Adipocyte (in vitro differentiated cells): ENCODE measurements around the gene TLDC2.
"Not testable (repeated sequence)": the region's sequence is repeated elsewhere in the genome, so short reads cannot be mapped to it uniquely, and the experiment has no call there.

Experiments used
- DNase-seq: peaks from one replicate; pipeline ENCODE4 v3.0.0-alpha.2; 2015; ENCODE audit warnings: low read depth
- H3K27me3 ChIP-seq: replicated peaks from 2 replicates; pipeline ENCODE4 v1.7.0; 2013; ENCODE audit warnings: mild to moderate bottlenecking, low read length, moderate library complexity; ENCODE audit not compliant: control insufficient read depth, insufficient read depth
- H3K36me3 ChIP-seq: 2 replicates; pipeline ENCODE4 v1.7.0; 2013; ENCODE audit warnings: low read length, mild to moderate bottlenecking, moderate library complexity; ENCODE audit not compliant: control insufficient read depth, insufficient read depth, severe bottlenecking
- H3K4me1 ChIP-seq: 2 replicates; pipeline ENCODE4 v1.7.0; 2013; ENCODE audit warnings: mild to moderate bottlenecking, low read length, moderate library complexity; ENCODE audit not compliant: control insufficient read depth, insufficient read depth
- H3K4me3 ChIP-seq: 2 replicates; pipeline ENCODE4 v1.7.0; 2013; ENCODE audit warnings: mild to moderate bottlenecking, low read length, moderate library complexity
- H3K9ac ChIP-seq: 2 replicates; pipeline ENCODE4 v1.7.0; 2013; ENCODE audit warnings: mild to moderate bottlenecking, low read length, moderate library complexity
- H3K9me3 ChIP-seq: 2 replicates; pipeline ENCODE4 v1.7.0; 2013; ENCODE audit warnings: mild to moderate bottlenecking, low read length, moderate library complexity; ENCODE audit not compliant: control insufficient read depth

The TLDC2 gene

GRCh38 chr20:36920334-36920730 lies 44.4 kb downstream of the TLDC2 start:
- H3K9ac ChIP-seq, result peak overlapping the region; percentile 13
- H3K4me1 ChIP-seq, result peaks cover 19% of the 10 kb centered on the region
- DNase-seq, result no peak
- H3K4me3 ChIP-seq, result no peak overlapping the region
- peaks cover 86% of the 10 kb centered on the region for H3K36me3 ChIP-seq
- no peaks in the 10 kb centered on the region for H3K9me3 ChIP-seq
- H3K27me3 ChIP-seq, result no peaks in the 10 kb centered on the region

DNA sequence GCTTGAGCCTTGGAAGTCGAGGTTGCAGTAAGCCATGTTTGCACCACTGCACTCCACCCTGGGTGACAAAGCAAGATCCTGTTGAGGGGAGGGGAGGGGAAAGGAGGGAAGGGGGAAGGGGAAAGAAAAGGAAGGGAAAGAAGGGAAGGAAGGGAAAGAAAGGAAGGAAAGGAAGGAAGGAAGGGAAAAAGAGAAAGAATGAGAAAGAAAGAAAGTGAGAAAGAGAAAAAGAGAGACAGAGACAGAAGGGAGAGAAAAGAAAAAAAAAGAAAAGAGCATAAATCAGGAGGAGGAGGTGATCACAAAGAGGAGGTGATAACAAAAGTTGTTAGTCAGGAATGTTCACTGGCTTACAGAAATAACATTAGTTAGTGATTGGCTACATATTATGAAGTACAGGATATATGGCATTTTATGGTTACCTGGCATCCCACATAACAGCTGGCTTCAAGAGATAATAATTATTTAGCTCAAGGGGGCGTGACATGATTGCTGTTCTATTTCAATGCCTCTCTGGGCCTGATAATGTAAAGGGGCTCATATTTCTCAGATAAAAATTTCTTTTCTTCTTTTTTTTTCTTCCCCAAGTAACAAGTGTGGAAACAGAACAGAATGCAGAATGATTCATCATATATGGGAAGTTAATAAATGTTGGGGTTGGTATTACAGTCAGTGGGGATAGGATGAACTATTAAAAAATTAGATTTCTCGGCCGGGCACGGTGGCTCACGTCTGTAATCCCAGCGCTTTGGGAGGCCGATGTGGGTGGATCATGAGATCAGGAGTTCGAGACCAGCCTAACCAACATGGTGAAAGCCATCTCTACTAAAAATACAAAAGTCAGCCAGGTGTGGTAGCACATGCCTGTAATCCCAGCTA lies 48.5 kb downstream of the TLDC2 start:
- Histone ChIP-seq H3K36me3 (peaks cover 85% of the 10 kb centered on the region), H3K27me3 (no peaks in the 10 kb centered on the region), H3K9ac (no peak overlapping the region), H3K9me3 (no peaks in the 10 kb centered on the region), H3K4me3 (no peak overlapping the region), H3K4me1 (peaks cover 22% of the 10 kb centered on the region)
- no peak for DNase-seq

GRCh38 chr20:36925234-36925633 lies 49.3 kb downstream of the TLDC2 start:
- no peaks in the 10 kb centered on the region for H3K9me3 ChIP-seq
- DNase-seq, result no peak

GRCh38 chr20:36926653-36927200 lies 50.8 kb downstream of the TLDC2 start:
- H3K36me3 ChIP-seq, result peaks cover 90% of the 10 kb centered on the region
- H3K4me3 ChIP-seq, result no peak overlapping the region
- no peaks in the 10 kb centered on the region for H3K27me3 ChIP-seq
- no peak for DNase-seq
- H3K9me3 ChIP-seq, result no peaks in the 10 kb centered on the region
- peaks cover 38% of the 10 kb centered on the region for H3K4me1 ChIP-seq
- H3K9ac ChIP-seq, result no peak overlapping the region

More at GRCh38 chr20:36925234-36925633, 49.3 kb downstream of the TLDC2 start:
- H3K4me1 ChIP-seq, result peaks cover 29% of the 10 kb centered on the region
- no peak overlapping the region for H3K4me3 ChIP-seq
- no peak overlapping the region for H3K9ac ChIP-seq
- H3K27me3 ChIP-seq, result no peaks in the 10 kb centered on the region
- H3K36me3 ChIP-seq, result peaks cover 88% of the 10 kb centered on the region

DNA sequence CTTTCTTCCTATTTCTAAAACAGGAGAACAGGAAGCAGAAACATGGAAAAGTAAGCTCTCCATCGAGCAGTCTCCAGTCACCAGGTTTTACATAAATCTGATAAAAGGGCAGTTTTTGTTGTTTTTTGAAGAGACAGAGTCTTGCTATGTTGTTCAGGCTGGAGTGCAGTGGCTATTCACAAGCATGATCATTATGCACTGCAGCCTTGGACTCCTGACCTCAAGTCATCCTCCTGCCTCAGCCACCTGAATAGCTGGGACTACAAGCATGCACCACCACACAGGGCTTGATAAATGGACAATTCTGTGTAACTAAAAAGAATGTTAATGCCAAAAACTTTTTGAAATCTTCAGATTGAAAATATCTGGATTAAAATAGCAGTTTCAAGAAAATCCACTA lies 51.8 kb downstream of the TLDC2 start:
- no peaks in the 10 kb centered on the region for H3K9me3 ChIP-seq
- H3K9ac ChIP-seq, result peak overlapping the region; percentile 25
- no peak overlapping the region for H3K4me3 ChIP-seq
- peaks cover 40% of the 10 kb centered on the region for H3K4me1 ChIP-seq
- peaks cover 84% of the 10 kb centered on the region for H3K36me3 ChIP-seq
- no peaks in the 10 kb centered on the region for H3K27me3 ChIP-seq
- DNase-seq, result no peak

DNA sequence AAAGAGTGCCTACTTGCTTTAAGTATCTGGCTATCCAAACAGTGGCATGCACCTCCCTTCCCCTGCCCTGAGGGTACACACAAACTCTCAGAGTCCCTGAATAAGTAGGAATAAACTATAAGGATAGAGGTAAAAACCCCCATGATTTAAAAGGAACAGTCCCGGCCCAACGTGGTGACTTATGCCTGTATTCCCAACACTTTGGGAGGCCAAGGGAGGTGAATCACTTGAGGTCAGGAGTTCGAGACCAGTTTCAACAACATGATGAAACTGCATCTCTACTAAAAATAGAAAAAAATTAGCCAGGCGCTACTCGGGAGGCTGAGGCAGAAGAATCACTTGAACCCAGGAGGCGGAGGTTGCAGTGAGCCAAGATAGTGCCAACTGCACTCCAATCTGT lies 53.4 kb downstream of the TLDC2 start:
- no peak for DNase-seq
- H3K27me3 ChIP-seq, result no peaks in the 10 kb centered on the region
- no peaks in the 10 kb centered on the region for H3K9me3 ChIP-seq
- H3K4me3 ChIP-seq, result no peak overlapping the region
- H3K4me1 ChIP-seq, result peaks cover 42% of the 10 kb centered on the region
- H3K36me3 ChIP-seq, result peaks cover 80% of the 10 kb centered on the region
- H3K9ac ChIP-seq, result peak overlapping the region; percentile 41

DNA sequence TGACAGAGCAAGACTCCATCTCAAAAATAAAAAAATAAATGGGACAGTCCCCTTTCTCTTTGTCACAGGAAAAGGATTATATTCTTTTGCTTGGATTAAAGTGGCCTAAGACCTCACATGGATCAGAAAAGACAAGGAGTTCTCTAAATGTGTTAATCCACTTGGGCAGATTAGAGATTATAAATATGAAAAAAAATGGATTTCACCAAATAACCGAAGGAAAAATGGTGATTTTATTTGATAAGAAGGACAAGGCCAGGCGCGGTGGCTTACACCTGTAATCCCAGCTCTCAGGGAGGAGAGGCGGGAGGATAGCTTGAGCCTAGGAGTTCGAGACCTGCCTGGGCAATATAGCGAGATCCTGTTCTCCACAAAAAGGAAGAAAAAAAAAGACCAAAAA lies 53.8 kb downstream of the TLDC2 start:
- DNase-seq, result no peak
- peak overlapping the region; percentile 25 for H3K9ac ChIP-seq
- peaks cover 80% of the 10 kb centered on the region for H3K36me3 ChIP-seq
- H3K27me3 ChIP-seq, result no peaks in the 10 kb centered on the region
- peaks cover 41% of the 10 kb centered on the region for H3K4me1 ChIP-seq
- no peak overlapping the region for H3K4me3 ChIP-seq
- no peaks in the 10 kb centered on the region for H3K9me3 ChIP-seq

DNA sequence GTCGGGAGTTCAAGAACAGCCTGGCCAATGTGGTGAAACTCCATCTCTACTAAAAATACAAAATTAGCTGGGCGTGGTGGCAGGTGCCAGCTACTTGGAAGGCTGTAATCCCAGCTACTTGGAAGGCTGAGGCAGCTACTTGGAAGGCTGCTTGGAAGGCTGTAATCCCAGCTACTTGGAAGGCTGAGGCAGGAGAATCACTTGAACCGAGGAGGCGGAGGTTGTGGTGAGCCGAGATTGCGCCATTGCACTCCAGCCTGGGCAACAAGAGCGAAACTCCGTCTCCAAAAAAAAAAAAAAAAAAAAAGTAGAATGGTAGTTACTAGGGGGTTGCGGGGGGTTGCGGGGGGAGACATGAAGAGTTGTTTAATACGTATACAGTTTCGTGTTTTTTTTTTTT lies 56.1 kb downstream of the TLDC2 start:
- H3K9ac ChIP-seq, DNase-seq, H3K9me3 ChIP-seq, H3K27me3 ChIP-seq, H3K4me3 ChIP-seq: not testable (repeated sequence)
- Histone ChIP-seq H3K36me3 (peaks cover 71% of the 10 kb centered on the region), H3K4me1 (peaks cover 52% of the 10 kb centered on the region)

DNA sequence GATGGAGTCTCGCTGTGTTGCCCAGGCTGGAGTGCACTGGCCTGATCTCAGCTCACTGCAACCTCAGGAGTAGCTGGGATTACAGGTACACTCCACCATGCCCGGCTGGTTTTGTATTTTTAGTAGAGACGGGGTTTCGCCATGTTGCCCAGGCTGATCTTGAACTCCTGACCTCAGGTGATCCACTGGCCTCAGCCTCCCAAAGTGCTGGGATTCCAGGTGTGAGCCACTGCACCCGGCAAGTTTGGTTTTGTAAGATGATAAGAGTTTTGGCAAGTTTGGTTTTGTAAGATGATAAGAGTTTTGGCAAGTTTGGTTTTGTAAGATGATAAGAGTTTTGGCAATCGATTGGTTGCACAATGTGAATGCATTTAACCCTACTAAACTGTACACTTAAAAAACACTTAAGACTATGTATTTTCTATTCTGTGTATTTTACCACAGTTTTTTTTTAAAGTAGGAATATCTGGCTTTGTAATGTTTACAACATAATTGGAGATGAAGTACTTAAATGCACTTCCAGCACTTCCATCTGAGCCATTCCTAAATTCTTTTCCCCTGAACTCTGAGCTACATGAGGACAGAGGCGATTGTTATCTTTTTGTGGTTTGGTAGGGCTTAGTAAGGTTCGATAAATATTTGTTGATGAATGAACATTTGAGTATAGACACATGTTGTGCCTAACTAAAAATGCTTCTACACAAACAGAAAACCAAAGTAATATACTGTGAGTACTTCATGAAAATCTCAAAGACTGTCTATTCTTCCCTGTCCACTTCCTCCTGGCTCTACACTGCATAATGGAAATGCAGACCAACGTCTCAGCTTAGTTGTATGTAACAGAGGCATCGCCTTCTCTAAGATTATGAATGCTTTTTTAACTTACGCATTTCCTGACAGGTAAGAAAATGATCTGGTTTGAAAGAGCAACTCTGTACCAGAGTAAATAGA lies 56.8 kb downstream of the TLDC2 start:
- Histone ChIP-seq H3K36me3 (peaks cover 70% of the 10 kb centered on the region), H3K4me3 (no peak overlapping the region), H3K9me3 (no peaks in the 10 kb centered on the region), H3K4me1 (peaks cover 58% of the 10 kb centered on the region), H3K9ac (peak overlapping the region; percentile 68), H3K27me3 (no peaks in the 10 kb centered on the region)
- peak; percentile 79 for DNase-seq

GRCh38 chr20:36933571-36933970 lies 57.6 kb downstream of the TLDC2 start:
- not testable (repeated sequence) for H3K4me3 ChIP-seq, H3K27me3 ChIP-seq, H3K9me3 ChIP-seq, DNase-seq
- Histone ChIP-seq H3K4me1 (peaks cover 66% of the 10 kb centered on the region), H3K9ac (peak overlapping the region; percentile 68), H3K36me3 (peaks cover 68% of the 10 kb centered on the region)

- H3K4me3 ChIP-seq, result no peak overlapping the region
- no peaks in the 10 kb centered on the region for H3K27me3 ChIP-seq
- peak overlapping the region; percentile 74 for H3K9ac ChIP-seq
- H3K9me3 ChIP-seq, result no peaks in the 10 kb centered on the region
- no peak for DNase-seq
- peaks cover 59% of the 10 kb centered on the region for H3K36me3 ChIP-seq
- H3K4me1 ChIP-seq, result peaks cover 68% of the 10 kb centered on the region
These were observed 60.4 kb downstream of the TLDC2 start for GRCh38 chr20:36936341-36936740.
